ENCODE measurements around the gene PGLYRP2. TPM values are rescaled to one million over a fixed set of nuclear protein-coding genes. Genes with fewer than 3 reads are reported as not detected.

The PGLYRP2 gene
- polyA plus RNA-seq, 2 donors: 0.02 TPM; not detected in 1

DNA sequence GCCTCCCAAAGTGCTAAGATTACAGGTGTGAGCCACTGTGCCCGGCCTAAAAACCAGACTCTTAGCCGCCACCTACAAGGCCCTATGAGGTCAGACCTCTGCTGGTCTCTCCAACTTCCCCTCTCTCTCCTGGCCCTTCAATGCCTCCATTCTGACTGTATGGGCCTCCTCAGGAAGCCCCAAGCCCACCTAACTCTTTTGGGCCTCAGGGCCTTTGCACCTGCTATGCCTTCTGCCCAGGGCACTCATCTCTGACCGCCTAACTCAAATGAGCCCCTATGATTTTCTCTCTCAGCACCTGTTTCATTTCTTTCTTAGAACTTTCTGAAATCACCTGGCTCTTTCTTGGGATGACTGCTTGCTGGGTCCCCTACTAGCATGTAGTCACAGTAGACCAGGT is 36.0 kb downstream of the PGLYRP2 start:
- WGBS, 2 donors: 94 to 97% methylated on average over 3 of the region's 3 CpGs
- no peaks in the 10 kb centered on the region for H3K9me3 ChIP-seq (ENCODE audit: control insufficient read depth in 2 of 2, insufficient read depth in 1 of 2, low read depth in 1 of 2, low read length in 1 of 2)
- H3K27ac ChIP-seq (ENCODE audit: low read depth in 2 of 2, low read length in 1 of 2): no peak overlapping the region
- H3K4me1 ChIP-seq (ENCODE audit: control insufficient read depth in 2 of 2, insufficient read depth in 2 of 2, low read length in 1 of 2): no peaks in the 10 kb centered on the region
- H3K4me3 ChIP-seq (ENCODE audit: low read depth in 1 of 2, low read length in 2 of 2): no peak overlapping the region
- H3K36me3 ChIP-seq (ENCODE audit: control insufficient read depth in 2 of 2, insufficient read depth in 2 of 2, low read length in 1 of 2): no peaks in the 10 kb centered on the region
- H3K27me3 ChIP-seq (ENCODE audit: control insufficient read depth in 1 of 2, insufficient read depth in 2 of 2, low read length in 2 of 2): no peaks in the 10 kb centered on the region

DNA sequence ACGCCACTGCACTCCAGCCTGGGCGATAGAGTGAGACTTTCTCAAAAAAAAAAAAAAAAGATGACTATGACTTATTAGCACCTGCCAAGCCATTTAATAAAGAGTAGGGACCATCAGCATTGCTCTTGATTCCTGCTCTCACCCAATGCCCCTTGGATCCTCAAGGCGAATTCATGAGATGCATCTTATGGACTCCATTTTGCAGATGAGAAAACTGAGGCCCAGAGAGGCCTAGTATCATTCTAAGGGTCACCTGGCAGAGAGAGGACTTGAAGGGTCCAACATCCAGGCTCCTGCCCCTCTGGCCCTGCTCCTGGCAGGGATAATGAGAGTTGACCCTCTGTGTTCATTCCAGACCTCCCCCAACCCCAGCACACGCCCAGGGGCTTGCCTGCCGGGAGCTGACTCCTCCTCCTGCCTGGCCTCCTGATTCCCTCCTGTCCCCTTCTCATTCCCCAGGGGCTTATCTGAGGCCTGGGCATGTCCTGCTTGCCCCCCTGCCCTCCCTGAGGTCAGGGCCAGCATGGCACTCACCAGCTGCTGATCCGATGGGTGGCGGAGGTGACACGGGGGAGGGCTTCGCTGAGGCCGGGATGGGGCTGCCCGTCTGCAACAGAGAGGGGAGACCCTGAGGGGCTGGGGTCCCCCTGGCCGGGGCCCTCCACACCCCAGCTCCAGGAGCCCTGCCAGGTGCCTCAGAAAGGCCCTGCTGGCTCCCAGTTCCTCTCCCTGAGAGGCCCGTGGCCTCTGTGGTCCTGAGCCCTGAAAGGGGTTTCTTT is 37.0 kb downstream of the PGLYRP2 start:
- H3K9me3 ChIP-seq (ENCODE audit: control insufficient read depth in 2 of 2, insufficient read depth in 1 of 2, low read depth in 1 of 2, low read length in 1 of 2): no peaks in the 10 kb centered on the region
- H3K36me3 ChIP-seq (ENCODE audit: control insufficient read depth in 2 of 2, insufficient read depth in 2 of 2, low read length in 1 of 2): no peaks in the 10 kb centered on the region
- H3K4me3 ChIP-seq (ENCODE audit: low read depth in 1 of 2, low read length in 2 of 2): no peak overlapping the region
- no peaks in the 10 kb centered on the region for H3K27me3 ChIP-seq (ENCODE audit: control insufficient read depth in 1 of 2, insufficient read depth in 2 of 2, low read length in 2 of 2)
- H3K27ac ChIP-seq (ENCODE audit: low read depth in 2 of 2, low read length in 1 of 2): no peak overlapping the region
- H3K4me1 ChIP-seq (ENCODE audit: control insufficient read depth in 2 of 2, insufficient read depth in 2 of 2, low read length in 1 of 2): no peaks in the 10 kb centered on the region
- 87 to 88% methylated on average over 12 to 13 of the region's 13 CpGs for WGBS, 2 donors

DNA sequence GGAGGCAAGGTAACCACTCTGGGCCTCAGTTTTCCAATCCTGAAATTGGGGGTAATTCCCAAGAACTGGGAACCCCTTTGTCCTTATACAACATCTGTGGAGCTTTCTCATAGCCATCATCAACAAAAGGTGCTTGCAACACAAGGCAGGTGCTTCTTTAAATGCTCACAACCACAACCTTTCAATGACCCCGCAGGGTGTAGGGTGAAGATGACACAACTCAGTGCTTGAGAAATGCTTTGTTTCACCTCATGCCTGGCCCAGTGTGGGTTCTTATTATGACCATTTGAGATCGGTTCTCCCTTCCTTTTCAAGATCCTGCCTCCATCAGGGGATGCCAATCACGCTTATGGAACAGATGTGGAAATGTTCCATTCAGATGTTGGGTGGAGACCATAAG is 38.0 kb downstream of the PGLYRP2 start:
- no peak overlapping the region for H3K27ac ChIP-seq (ENCODE audit: low read depth in 2 of 2, low read length in 1 of 2)
- H3K9me3 ChIP-seq (ENCODE audit: control insufficient read depth in 2 of 2, insufficient read depth in 1 of 2, low read depth in 1 of 2, low read length in 1 of 2): no peaks in the 10 kb centered on the region
- 84 to 89% methylated on average over 3 of the region's 3 CpGs for WGBS, 2 donors
- no peaks in the 10 kb centered on the region for H3K36me3 ChIP-seq (ENCODE audit: control insufficient read depth in 2 of 2, insufficient read depth in 2 of 2, low read length in 1 of 2)
- H3K4me3 ChIP-seq (ENCODE audit: low read depth in 1 of 2, low read length in 2 of 2): no peak overlapping the region
- H3K27me3 ChIP-seq (ENCODE audit: control insufficient read depth in 1 of 2, insufficient read depth in 2 of 2, low read length in 2 of 2): no peaks in the 10 kb centered on the region
- no peaks in the 10 kb centered on the region for H3K4me1 ChIP-seq (ENCODE audit: control insufficient read depth in 2 of 2, insufficient read depth in 2 of 2, low read length in 1 of 2)

DNA sequence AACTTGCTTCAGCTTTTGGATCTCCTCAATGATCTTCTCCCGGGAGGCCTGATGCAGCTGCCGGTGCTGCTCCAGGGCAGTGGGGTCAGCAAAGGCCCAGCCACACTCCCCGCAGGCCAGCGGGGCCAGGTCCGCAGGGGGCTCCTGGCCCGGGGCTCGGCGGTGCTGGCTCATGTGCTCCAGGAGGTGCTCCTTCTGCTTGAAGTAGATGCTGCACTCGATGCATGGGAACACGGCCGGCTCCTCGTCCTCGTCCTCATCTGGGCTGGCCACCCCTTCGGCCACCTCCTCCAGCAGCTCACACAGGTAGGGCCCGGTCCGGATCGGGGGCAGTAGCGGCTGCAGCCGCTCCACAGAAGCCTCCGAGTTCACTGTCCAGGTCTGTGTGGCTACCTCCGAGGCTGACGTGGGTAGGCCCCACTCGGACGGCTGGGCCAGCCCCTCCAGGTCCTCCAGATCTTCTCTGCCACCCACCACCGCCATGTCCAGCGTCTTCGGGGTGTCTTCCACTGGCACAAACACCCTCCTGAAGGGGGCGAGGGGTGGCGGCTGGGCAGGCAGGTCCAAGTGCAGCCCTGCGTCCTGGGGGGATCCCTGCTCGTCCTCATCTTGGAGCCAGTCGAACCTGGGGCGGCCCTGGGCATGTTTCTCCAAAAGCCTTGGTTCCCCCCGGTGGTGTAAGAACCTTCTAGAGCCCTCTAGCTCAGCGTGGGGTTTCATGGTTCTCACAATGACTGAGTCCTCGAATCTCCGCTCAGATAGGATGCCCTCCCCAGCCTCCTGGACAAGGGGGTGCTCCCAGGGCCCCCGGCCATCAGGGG is 39.3 kb downstream of the PGLYRP2 start:
- no peaks in the 10 kb centered on the region for H3K27me3 ChIP-seq (ENCODE audit: control insufficient read depth in 1 of 2, insufficient read depth in 2 of 2, low read length in 2 of 2)
- no peak overlapping the region for H3K27ac ChIP-seq (ENCODE audit: low read depth in 2 of 2, low read length in 1 of 2)
- H3K36me3 ChIP-seq (ENCODE audit: control insufficient read depth in 2 of 2, insufficient read depth in 2 of 2, low read length in 1 of 2): no peaks in the 10 kb centered on the region
- no peaks in the 10 kb centered on the region for H3K9me3 ChIP-seq (ENCODE audit: control insufficient read depth in 2 of 2, insufficient read depth in 1 of 2, low read depth in 1 of 2, low read length in 1 of 2)
- WGBS, 2 donors: 92 to 93% methylated on average over 35 to 38 of the region's 38 CpGs
- H3K4me1 ChIP-seq (ENCODE audit: control insufficient read depth in 2 of 2, insufficient read depth in 2 of 2, low read length in 1 of 2): no peaks in the 10 kb centered on the region
- H3K4me3 ChIP-seq (ENCODE audit: low read depth in 1 of 2, low read length in 2 of 2): no peak overlapping the region

DNA sequence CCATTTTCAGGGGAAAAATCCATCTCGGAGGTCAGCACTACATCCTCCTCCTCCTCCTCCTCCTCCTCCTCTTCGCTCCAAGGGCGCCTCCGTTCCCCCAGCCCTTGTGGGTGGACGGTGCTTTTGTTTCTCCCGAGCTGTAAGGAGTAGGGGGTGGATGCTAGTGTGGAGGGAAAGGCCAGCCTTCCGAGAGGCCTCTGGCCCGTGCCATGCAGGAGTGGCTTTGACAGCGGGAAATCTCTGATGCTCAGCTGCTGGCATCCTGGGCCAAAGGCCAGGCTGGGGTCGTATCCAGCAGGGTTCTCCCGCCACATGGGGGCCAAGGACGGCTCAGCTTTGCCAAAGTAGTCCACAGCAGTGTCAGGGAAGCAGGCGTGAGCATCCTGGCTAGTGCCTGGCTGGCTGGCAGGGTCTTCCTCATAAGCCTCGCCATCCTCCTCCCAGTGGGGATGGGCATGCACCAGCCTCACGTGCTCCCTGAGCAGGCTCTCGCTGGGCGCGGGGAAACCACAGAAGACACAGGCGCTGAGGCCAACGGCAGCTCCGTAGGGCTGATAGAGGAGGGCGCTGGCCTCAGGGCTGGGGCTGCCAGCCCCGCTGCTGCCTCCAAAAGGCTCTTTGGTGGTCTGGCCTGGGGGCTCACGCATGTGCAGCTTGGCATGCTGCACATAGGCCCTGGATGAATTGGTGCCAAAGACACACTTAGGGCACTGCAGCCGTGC is 40.1 kb downstream of the PGLYRP2 start:
- H3K36me3 ChIP-seq (ENCODE audit: control insufficient read depth in 2 of 2, insufficient read depth in 2 of 2, low read length in 1 of 2): no peaks in the 10 kb centered on the region
- H3K27me3 ChIP-seq (ENCODE audit: control insufficient read depth in 1 of 2, insufficient read depth in 2 of 2, low read length in 2 of 2): no peaks in the 10 kb centered on the region
- no peak overlapping the region for H3K27ac ChIP-seq (ENCODE audit: low read depth in 2 of 2, low read length in 1 of 2)
- no peak overlapping the region for H3K4me3 ChIP-seq (ENCODE audit: low read depth in 1 of 2, low read length in 2 of 2)
- H3K9me3 ChIP-seq (ENCODE audit: control insufficient read depth in 2 of 2, insufficient read depth in 1 of 2, low read depth in 1 of 2, low read length in 1 of 2): no peaks in the 10 kb centered on the region
- 77 to 80% methylated on average over 25 of the region's 25 CpGs for WGBS, 2 donors
- H3K4me1 ChIP-seq (ENCODE audit: control insufficient read depth in 2 of 2, insufficient read depth in 2 of 2, low read length in 1 of 2): no peaks in the 10 kb centered on the region

DNA sequence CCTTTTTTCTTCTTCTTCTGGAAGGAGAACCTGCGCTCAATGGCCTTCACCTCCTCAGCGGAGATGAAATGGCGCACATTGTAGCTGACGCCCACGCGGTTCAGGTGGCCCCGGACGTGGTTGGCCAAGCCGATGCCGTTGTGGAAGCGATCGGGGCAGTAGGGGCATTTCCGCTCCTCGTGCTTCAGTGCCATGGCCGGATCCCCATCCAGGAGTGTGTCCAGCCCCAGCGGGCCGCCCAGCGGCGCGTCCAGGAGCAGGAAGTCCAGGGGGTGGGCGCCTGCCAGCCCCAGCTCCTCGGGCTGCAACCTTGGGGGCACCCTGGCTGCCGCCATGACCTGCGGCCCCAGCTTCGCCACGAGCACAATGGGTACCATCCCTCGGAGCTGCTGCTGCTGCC is 40.7 kb downstream of the PGLYRP2 start:
- Histone ChIP-seq H3K27ac (ENCODE audit: low read depth in 2 of 2, low read length in 1 of 2) (no peak overlapping the region), H3K27me3 (ENCODE audit: control insufficient read depth in 1 of 2, insufficient read depth in 2 of 2, low read length in 2 of 2) (no peaks in the 10 kb centered on the region), H3K36me3 (ENCODE audit: control insufficient read depth in 2 of 2, insufficient read depth in 2 of 2, low read length in 1 of 2) (no peaks in the 10 kb centered on the region), H3K4me1 (ENCODE audit: control insufficient read depth in 2 of 2, insufficient read depth in 2 of 2, low read length in 1 of 2) (no peaks in the 10 kb centered on the region), H3K9me3 (ENCODE audit: control insufficient read depth in 2 of 2, insufficient read depth in 1 of 2, low read depth in 1 of 2, low read length in 1 of 2) (no peaks in the 10 kb centered on the region), H3K4me3 (ENCODE audit: low read depth in 1 of 2, low read length in 2 of 2) (no peak overlapping the region)
- 94 to 95% methylated on average over 27 of the region's 27 CpGs for WGBS, 2 donors

DNA sequence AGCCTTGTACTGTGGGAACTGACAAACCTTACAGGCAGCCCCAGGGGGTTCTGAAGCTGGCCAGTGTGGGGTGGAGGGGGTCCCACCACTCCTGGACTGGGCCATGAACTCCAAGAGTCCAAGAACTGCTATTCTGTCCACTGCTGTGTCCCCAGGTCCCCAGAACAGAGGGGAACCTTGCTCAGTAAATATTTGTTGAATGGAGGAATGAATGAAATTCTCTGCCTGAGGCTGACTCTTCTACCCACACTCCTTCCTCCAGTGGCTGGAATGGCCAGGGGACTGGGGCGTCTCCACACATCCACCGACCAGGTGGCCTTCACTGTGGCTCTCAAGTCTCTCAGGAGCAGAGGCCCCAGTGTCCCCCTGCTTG is 41.2 kb downstream of the PGLYRP2 start:
- H3K4me1 ChIP-seq (ENCODE audit: control insufficient read depth in 2 of 2, insufficient read depth in 2 of 2, low read length in 1 of 2): no peaks in the 10 kb centered on the region
- no peaks in the 10 kb centered on the region for H3K9me3 ChIP-seq (ENCODE audit: control insufficient read depth in 2 of 2, insufficient read depth in 1 of 2, low read depth in 1 of 2, low read length in 1 of 2)
- H3K27ac ChIP-seq (ENCODE audit: low read depth in 2 of 2, low read length in 1 of 2): peak overlapping the region; percentile 15 to 50
- H3K36me3 ChIP-seq (ENCODE audit: control insufficient read depth in 2 of 2, insufficient read depth in 2 of 2, low read length in 1 of 2): no peaks in the 10 kb centered on the region
- H3K27me3 ChIP-seq (ENCODE audit: control insufficient read depth in 1 of 2, insufficient read depth in 2 of 2, low read length in 2 of 2): no peaks in the 10 kb centered on the region
- 75 to 83% methylated on average over 2 of the region's 2 CpGs for WGBS, 2 donors
- no peak overlapping the region for H3K4me3 ChIP-seq (ENCODE audit: low read depth in 1 of 2, low read length in 2 of 2)

DNA sequence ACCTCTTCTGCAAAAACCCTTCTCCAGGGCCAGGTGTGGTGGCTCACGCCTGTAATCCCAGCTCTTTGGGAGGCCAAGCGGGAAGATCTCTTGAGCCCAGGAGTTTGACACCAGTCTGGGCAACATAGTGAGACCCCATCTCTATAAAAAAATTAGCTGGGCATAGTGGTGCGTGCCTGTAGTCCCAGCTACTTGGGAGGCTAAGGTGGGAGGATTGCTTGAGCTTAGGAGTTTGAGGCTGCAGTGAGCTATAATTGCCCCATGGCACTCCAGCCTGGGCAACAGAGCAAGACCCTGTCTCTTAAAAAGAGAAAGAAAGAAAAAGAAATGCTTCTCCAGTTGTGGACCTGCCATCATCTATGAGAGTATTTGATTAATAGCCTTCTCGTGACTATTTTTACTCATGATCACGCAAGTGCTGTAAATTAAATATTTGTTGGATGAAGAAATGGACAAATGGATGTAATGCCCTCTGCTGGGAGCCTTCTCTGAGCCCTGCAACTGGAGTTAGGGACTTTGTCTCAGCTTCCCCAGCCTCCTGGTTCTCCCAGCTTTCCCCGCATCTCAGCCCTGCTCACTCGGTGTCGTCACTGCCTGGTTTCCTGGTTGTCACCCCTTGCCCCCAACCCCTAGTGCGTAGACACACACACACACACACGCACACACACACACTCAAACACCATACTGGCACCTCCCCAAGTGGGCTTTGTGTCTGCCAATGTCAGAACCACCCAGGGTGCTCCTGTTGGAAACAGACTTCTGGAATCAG is 41.8 kb downstream of the PGLYRP2 start:
- Histone ChIP-seq H3K27me3 (ENCODE audit: control insufficient read depth in 1 of 2, insufficient read depth in 2 of 2, low read length in 2 of 2) (no peaks in the 10 kb centered on the region), H3K27ac (ENCODE audit: low read depth in 2 of 2, low read length in 1 of 2) (peak overlapping the region; percentile 15 to 50), H3K9me3 (ENCODE audit: control insufficient read depth in 2 of 2, insufficient read depth in 1 of 2, low read depth in 1 of 2, low read length in 1 of 2) (no peaks in the 10 kb centered on the region), H3K4me1 (ENCODE audit: control insufficient read depth in 2 of 2, insufficient read depth in 2 of 2, low read length in 1 of 2) (no peaks in the 10 kb centered on the region), H3K4me3 (ENCODE audit: low read depth in 1 of 2, low read length in 2 of 2) (no peak overlapping the region), H3K36me3 (ENCODE audit: control insufficient read depth in 2 of 2, insufficient read depth in 2 of 2, low read length in 1 of 2) (no peaks in the 10 kb centered on the region)
- WGBS, 2 donors: 75 to 76% methylated on average over 10 of the region's 10 CpGs

DNA sequence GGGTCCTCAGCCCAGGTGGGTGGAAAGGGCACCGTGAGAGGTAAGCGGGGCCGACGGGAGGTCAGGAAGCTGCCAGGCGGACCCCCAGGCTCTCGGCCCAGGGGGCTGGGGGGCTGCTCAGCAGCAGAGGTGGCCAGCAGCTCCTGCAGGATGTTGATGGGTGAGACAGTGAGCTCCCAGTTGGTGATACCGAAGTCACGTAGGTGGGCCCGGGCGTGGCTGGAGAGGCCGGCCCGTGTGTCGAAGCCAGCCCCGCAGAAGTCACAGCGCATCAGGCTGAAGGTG is 42.5 kb downstream of the PGLYRP2 start:
- Histone ChIP-seq H3K36me3 (ENCODE audit: control insufficient read depth in 2 of 2, insufficient read depth in 2 of 2, low read length in 1 of 2) (no peaks in the 10 kb centered on the region), H3K4me3 (ENCODE audit: low read depth in 1 of 2, low read length in 2 of 2) (no peak overlapping the region), H3K27me3 (ENCODE audit: control insufficient read depth in 1 of 2, insufficient read depth in 2 of 2, low read length in 2 of 2) (no peaks in the 10 kb centered on the region), H3K4me1 (ENCODE audit: control insufficient read depth in 2 of 2, insufficient read depth in 2 of 2, low read length in 1 of 2) (peaks cover 0 to 2% of the 10 kb centered on the region in 2 donors), H3K9me3 (ENCODE audit: control insufficient read depth in 2 of 2, insufficient read depth in 1 of 2, low read depth in 1 of 2, low read length in 1 of 2) (no peaks in the 10 kb centered on the region), H3K27ac (ENCODE audit: low read depth in 2 of 2, low read length in 1 of 2) (peak overlapping the region in 1 of 2 donors; percentile 1)
- WGBS, 2 donors: 91 to 92% methylated on average over 13 to 15 of the region's 15 CpGs
